SU-DHL-6 (cell line): Measurements from ENCODE around the gene OR2S2.
"Not testable (repeated sequence)": the region's sequence is repeated elsewhere in the genome, so short reads cannot be mapped to it uniquely, and the experiment has no call there.

Experiments
- H2AFZ ChIP-seq: fragments of 200-600 bp; sonication (generic); 2 replicates; pipeline ENCODE4 v1.6.1; 2014; ENCODE audit warnings: low read depth, mild to moderate bottlenecking, moderate library complexity, mixed read lengths, antibody characterized with exemption, low read length; ENCODE audit not compliant: severe bottlenecking
- H3F3A ChIP-seq: fragments of 200-600 bp; shearing (Covaris generic); 2 replicates; pipeline ENCODE4 v1.6.0; 2016; ENCODE audit warnings: antibody characterized with exemption, mild to moderate bottlenecking; ENCODE audit not compliant: insufficient read depth
- H3K27ac ChIP-seq: fragments of 200-600 bp; sonication (generic); 2 replicates; pipeline ENCODE4 v1.5.1; 2016; ENCODE audit warnings: low read depth, mild to moderate bottlenecking, low read length, moderate library complexity, mixed read lengths
- H3K27me3 ChIP-seq: fragments of 200-600 bp; sonication (generic), shearing (Covaris generic); 2 replicates; pipeline ENCODE4 v1.6.0; 2014; ENCODE audit warnings: mild to moderate bottlenecking, low read length
- H3K36me3 ChIP-seq: fragments of 200-600 bp; sonication (generic); 2 replicates; pipeline ENCODE4 v1.6.1; 2014; ENCODE audit warnings: mild to moderate bottlenecking, low read length, mixed read lengths
- H3K4me2 ChIP-seq: fragments of 300-600, 200-600 bp; shearing (Covaris generic), sonication (generic); 2 replicates; pipeline ENCODE4 v1.6.0; 2014; ENCODE audit warnings: low read length, low read depth, mild to moderate bottlenecking; ENCODE audit not compliant: poor library complexity, severe bottlenecking
- H3K4me3 ChIP-seq: fragments of 200-600 bp; sonication (generic); 2 replicates; pipeline ENCODE4 v1.5.1; 2014; ENCODE audit warnings: antibody characterized with exemption, low read length, mild to moderate bottlenecking, mixed read lengths; ENCODE audit not compliant: insufficient read depth, poor library complexity, severe bottlenecking
- H3K79me2 ChIP-seq: fragments of 200-600 bp; sonication (generic); 2 replicates; pipeline ENCODE4 v1.6.1; 2014; ENCODE audit warnings: mild to moderate bottlenecking, low read length, moderate library complexity; ENCODE audit not compliant: insufficient read depth
- H3K9ac ChIP-seq: fragments of 200-600 bp; sonication (generic); 2 replicates; pipeline ENCODE4 v1.7.0; 2014; ENCODE audit warnings: mild to moderate bottlenecking, low read length
- H3K9me2 ChIP-seq: fragments of 200-600 bp; sonication (generic); replicated peaks from 2 replicates; pipeline ENCODE4 v1.6.1; 2014; ENCODE audit warnings: low read length; ENCODE audit not compliant: insufficient read depth
- H3K9me3 ChIP-seq: fragments of 200-600 bp; sonication (generic); 2 replicates; pipeline ENCODE4 v1.6.1; 2014; ENCODE audit warnings: low read length, mixed read lengths; ENCODE audit not compliant: insufficient read depth
- H4K20me1 ChIP-seq: fragments of 200-600 bp; sonication (generic); 2 replicates; pipeline ENCODE4 v1.6.1; 2014; ENCODE audit warnings: low read depth, mild to moderate bottlenecking, antibody characterized with exemption, low read length, moderate library complexity, mixed read lengths
- CTCF ChIP-seq: fragments of 200-600 bp; sonication (generic); IDR thresholded peaks from one replicate; pipeline ENCODE4 v1.5.1; 2017; ENCODE audit warnings: antibody characterized with exemption, mild to moderate bottlenecking, low read length, moderate library complexity; ENCODE audit not compliant: insufficient read depth, poor library complexity, severe bottlenecking
- EZH2phosphoT487 ChIP-seq: fragments of 200-600 bp; sonication (generic), shearing (Covaris generic); conservative IDR thresholded peaks from 2 replicates; pipeline ENCODE4 v1.6.1; 2018; ENCODE audit warnings: mild to moderate bottlenecking, antibody characterized with exemption, low read length, moderate library complexity, mixed read lengths

Gene OR2S2

GRCh38 chr9:35994959-35995358, 37.0 kb upstream of the OR2S2 start:
- Histone ChIP-seq H3K4me3 (no peak overlapping the region), H3K9me3 (no peaks in the 10 kb centered on the region), H3K4me2 (no peak overlapping the region), H3F3A (no peaks in the 10 kb centered on the region), H2AFZ (no peak overlapping the region), H3K9ac (no peak overlapping the region), H3K9me2 (no peaks in the 10 kb centered on the region), H3K27ac (no peak overlapping the region), H3K27me3 (no peaks in the 10 kb centered on the region), H4K20me1 (no peaks in the 10 kb centered on the region), H3K36me3 (no peaks in the 10 kb centered on the region), H3K79me2 (no peaks in the 10 kb centered on the region)
- no peak for TF ChIP-seq EZH2phosphoT487

GRCh38 chr9:35993976-35994720, 36.2 kb upstream of the OR2S2 start:
- Histone ChIP-seq H3K4me3 (no peak overlapping the region), H2AFZ (no peak overlapping the region), H3K27ac (no peak overlapping the region), H3K9me3 (no peaks in the 10 kb centered on the region), H3K27me3 (no peaks in the 10 kb centered on the region), H3K36me3 (no peaks in the 10 kb centered on the region), H3K79me2 (no peaks in the 10 kb centered on the region), H3K9me2 (no peaks in the 10 kb centered on the region), H3K9ac (no peak overlapping the region), H3F3A (no peaks in the 10 kb centered on the region), H4K20me1 (no peaks in the 10 kb centered on the region), H3K4me2 (no peak overlapping the region)
- TF ChIP-seq EZH2phosphoT487 (no peak), CTCF (no peak)

GRCh38 chr9:35993136-35993535, 35.2 kb upstream of the OR2S2 start:
- H3K9me3 ChIP-seq, H3K9me2 ChIP-seq, H4K20me1 ChIP-seq, H3K36me3 ChIP-seq, H3K4me3 ChIP-seq, H3K27ac ChIP-seq, H3F3A ChIP-seq, H3K27me3 ChIP-seq, H3K4me2 ChIP-seq, H2AFZ ChIP-seq, H3K9ac ChIP-seq, H3K79me2 ChIP-seq: not testable (repeated sequence)

- H3K27me3 ChIP-seq = no peaks in the 10 kb centered on the region
- no peaks in the 10 kb centered on the region for H3F3A ChIP-seq
- no peak overlapping the region for H3K4me2 ChIP-seq
- H3K36me3 ChIP-seq = no peaks in the 10 kb centered on the region
- H3K27ac ChIP-seq = no peak overlapping the region
- H2AFZ ChIP-seq = no peak overlapping the region
- no peaks in the 10 kb centered on the region for H3K79me2 ChIP-seq
- TF ChIP-seq EZH2phosphoT487 = no peak
- TF ChIP-seq CTCF = no peak
- H4K20me1 ChIP-seq = no peaks in the 10 kb centered on the region
- no peaks in the 10 kb centered on the region for H3K9me2 ChIP-seq
- H3K9ac ChIP-seq = no peak overlapping the region
- H3K4me3 ChIP-seq = no peak overlapping the region
- no peaks in the 10 kb centered on the region for H3K9me3 ChIP-seq
These were observed 32.2 kb upstream of the OR2S2 start for GRCh38 chr9:35990155-35990554.
